ENCODE measurements around the gene IFI27L1.
A peak's percentile ranks its signal among the peaks of the same experiment; 100 is the strongest.

Gene IFI27L1

GRCh38 chr14:94128216-94128839 lies 47.2 kb downstream of the IFI27L1 start:
- Histone ChIP-seq H3K36me3 (ENCODE audit: control insufficient read depth in 2 of 2, insufficient read depth in 2 of 2, low read length in 2 of 2) (peaks cover 0 to 3% of the 10 kb centered on the region in 2 donors), H3K9ac (ENCODE audit: low read depth in 1 of 2, low read length in 2 of 2) (no peak overlapping the region), H3K4me1 (ENCODE audit: control insufficient read depth in 2 of 2, insufficient read depth in 2 of 2, low read length in 2 of 2) (peaks cover 3 to 4% of the 10 kb centered on the region in 2 donors), H3K4me3 (ENCODE audit: low read length in 2 of 2) (peak overlapping the region in 1 of 2 donors; percentile 85), H3K27ac (ENCODE audit: low read depth in 2 of 2, low read length in 2 of 2) (no peak overlapping the region), H3K9me3 (ENCODE audit: control insufficient read depth in 2 of 2, low read length in 2 of 2) (no peaks in the 10 kb centered on the region), H3K27me3 (ENCODE audit: control insufficient read depth in 2 of 2, insufficient read depth in 2 of 2, low read length in 2 of 2) (no peaks in the 10 kb centered on the region)

GRCh38 chr14:94129111-94129757 lies 48.1 kb downstream of the IFI27L1 start, which contains the start of gene IFI27L2:
IFI27L2 (minus strand) TSS chr14:94129604; CDS start chr14:94129564, 40 bp downstream.
- H3K4me1 ChIP-seq (ENCODE audit: control insufficient read depth in 2 of 2, insufficient read depth in 2 of 2, low read length in 2 of 2): peaks cover 3 to 4% of the 10 kb centered on the region in 2 donors
- H3K36me3 ChIP-seq (ENCODE audit: control insufficient read depth in 2 of 2, insufficient read depth in 2 of 2, low read length in 2 of 2): peaks cover 0 to 3% of the 10 kb centered on the region in 2 donors
- peak within 1 kb of the TSS; percentile 76 to 85 for H3K4me3 ChIP-seq (ENCODE audit: low read length in 2 of 2)
- H3K9me3 ChIP-seq (ENCODE audit: control insufficient read depth in 2 of 2, low read length in 2 of 2): no peaks in the 10 kb centered on the region
- H3K27ac ChIP-seq (ENCODE audit: low read depth in 2 of 2, low read length in 2 of 2): peak within 1 kb of the TSS; percentile 52 to 69
- peak within 1 kb of the TSS; percentile 64 to 73 for H3K9ac ChIP-seq (ENCODE audit: low read depth in 1 of 2, low read length in 2 of 2)
- no peaks in the 10 kb centered on the region for H3K27me3 ChIP-seq (ENCODE audit: control insufficient read depth in 2 of 2, insufficient read depth in 2 of 2, low read length in 2 of 2)

- peaks cover 3 to 4% of the 10 kb centered on the region in 2 donors for H3K4me1 ChIP-seq (ENCODE audit: control insufficient read depth in 2 of 2, insufficient read depth in 2 of 2, low read length in 2 of 2)
- peaks cover 0 to 3% of the 10 kb centered on the region in 2 donors for H3K36me3 ChIP-seq (ENCODE audit: control insufficient read depth in 2 of 2, insufficient read depth in 2 of 2, low read length in 2 of 2)
- H3K9ac ChIP-seq (ENCODE audit: low read depth in 1 of 2, low read length in 2 of 2): peak overlapping the region; percentile 58 to 64
- peak overlapping the region; percentile 76 to 85 for H3K4me3 ChIP-seq (ENCODE audit: low read length in 2 of 2)
- H3K27ac ChIP-seq (ENCODE audit: low read depth in 2 of 2, low read length in 2 of 2): peak overlapping the region in 1 of 2 donors; percentile 69
- no peaks in the 10 kb centered on the region for H3K27me3 ChIP-seq (ENCODE audit: control insufficient read depth in 2 of 2, insufficient read depth in 2 of 2, low read length in 2 of 2)
- H3K9me3 ChIP-seq (ENCODE audit: control insufficient read depth in 2 of 2, low read length in 2 of 2): no peaks in the 10 kb centered on the region
These were observed 48.8 kb downstream of the IFI27L1 start for GRCh38 chr14:94129758-94130414.

GRCh38 chr14:94132285-94132887 lies 51.3 kb downstream of the IFI27L1 start:
- no peak overlapping the region for H3K27ac ChIP-seq (ENCODE audit: low read depth in 2 of 2, low read length in 2 of 2)
- peaks cover 0 to 6% of the 10 kb centered on the region in 2 donors for H3K9me3 ChIP-seq (ENCODE audit: control insufficient read depth in 2 of 2, low read length in 2 of 2)
- H3K4me3 ChIP-seq (ENCODE audit: low read length in 2 of 2): no peak overlapping the region
- H3K4me1 ChIP-seq (ENCODE audit: control insufficient read depth in 2 of 2, insufficient read depth in 2 of 2, low read length in 2 of 2): peaks cover 3 to 4% of the 10 kb centered on the region in 2 donors
- H3K27me3 ChIP-seq (ENCODE audit: control insufficient read depth in 2 of 2, insufficient read depth in 2 of 2, low read length in 2 of 2): peaks cover 0 to 3% of the 10 kb centered on the region in 2 donors
- no peak overlapping the region for H3K9ac ChIP-seq (ENCODE audit: low read depth in 1 of 2, low read length in 2 of 2)
- no peaks in the 10 kb centered on the region for H3K36me3 ChIP-seq (ENCODE audit: control insufficient read depth in 2 of 2, insufficient read depth in 2 of 2, low read length in 2 of 2)

- Histone ChIP-seq H3K9me3 (ENCODE audit: control insufficient read depth in 2 of 2, low read length in 2 of 2) (peaks cover 0 to 6% of the 10 kb centered on the region in 2 donors), H3K27ac (ENCODE audit: low read depth in 2 of 2, low read length in 2 of 2) (no peak overlapping the region), H3K4me1 (ENCODE audit: control insufficient read depth in 2 of 2, insufficient read depth in 2 of 2, low read length in 2 of 2) (no peaks in the 10 kb centered on the region), H3K4me3 (ENCODE audit: low read length in 2 of 2) (no peak overlapping the region), H3K27me3 (ENCODE audit: control insufficient read depth in 2 of 2, insufficient read depth in 2 of 2, low read length in 2 of 2) (peaks cover 0 to 3% of the 10 kb centered on the region in 2 donors), H3K9ac (ENCODE audit: low read depth in 1 of 2, low read length in 2 of 2) (no peak overlapping the region), H3K36me3 (ENCODE audit: control insufficient read depth in 2 of 2, insufficient read depth in 2 of 2, low read length in 2 of 2) (no peaks in the 10 kb centered on the region)
These were observed 54.4 kb downstream of the IFI27L1 start for GRCh38 chr14:94135476-94135875.

- Histone ChIP-seq H3K27me3 (ENCODE audit: control insufficient read depth in 2 of 2, insufficient read depth in 2 of 2, low read length in 2 of 2) (peaks cover 0 to 3% of the 10 kb centered on the region in 2 donors), H3K36me3 (ENCODE audit: control insufficient read depth in 2 of 2, insufficient read depth in 2 of 2, low read length in 2 of 2) (no peaks in the 10 kb centered on the region), H3K4me3 (ENCODE audit: low read length in 2 of 2) (no peak overlapping the region), H3K9me3 (ENCODE audit: control insufficient read depth in 2 of 2, low read length in 2 of 2) (peaks cover 0 to 6% of the 10 kb centered on the region in 2 donors), H3K4me1 (ENCODE audit: control insufficient read depth in 2 of 2, insufficient read depth in 2 of 2, low read length in 2 of 2) (no peaks in the 10 kb centered on the region), H3K9ac (ENCODE audit: low read depth in 1 of 2, low read length in 2 of 2) (no peak overlapping the region), H3K27ac (ENCODE audit: low read depth in 2 of 2, low read length in 2 of 2) (no peak overlapping the region)
These were observed 55.6 kb downstream of the IFI27L1 start for GRCh38 chr14:94136575-94137331.

GRCh38 chr14:94138251-94138650 lies 57.1 kb downstream of the IFI27L1 start:
- no peak overlapping the region for H3K27ac ChIP-seq (ENCODE audit: low read depth in 2 of 2, low read length in 2 of 2)
- H3K4me1 ChIP-seq (ENCODE audit: control insufficient read depth in 2 of 2, insufficient read depth in 2 of 2, low read length in 2 of 2): no peaks in the 10 kb centered on the region
- H3K9me3 ChIP-seq (ENCODE audit: control insufficient read depth in 2 of 2, low read length in 2 of 2): peaks cover 0 to 6% of the 10 kb centered on the region in 2 donors
- no peaks in the 10 kb centered on the region for H3K36me3 ChIP-seq (ENCODE audit: control insufficient read depth in 2 of 2, insufficient read depth in 2 of 2, low read length in 2 of 2)
- no peak overlapping the region for H3K9ac ChIP-seq (ENCODE audit: low read depth in 1 of 2, low read length in 2 of 2)
- peaks cover 0 to 3% of the 10 kb centered on the region in 2 donors for H3K27me3 ChIP-seq (ENCODE audit: control insufficient read depth in 2 of 2, insufficient read depth in 2 of 2, low read length in 2 of 2)
- no peak overlapping the region for H3K4me3 ChIP-seq (ENCODE audit: low read length in 2 of 2)

- Histone ChIP-seq H3K36me3 (ENCODE audit: control insufficient read depth in 2 of 2, insufficient read depth in 2 of 2, low read length in 2 of 2) (no peaks in the 10 kb centered on the region), H3K9ac (ENCODE audit: low read depth in 1 of 2, low read length in 2 of 2) (no peak overlapping the region), H3K27me3 (ENCODE audit: control insufficient read depth in 2 of 2, insufficient read depth in 2 of 2, low read length in 2 of 2) (peaks cover 0 to 3% of the 10 kb centered on the region in 2 donors), H3K4me1 (ENCODE audit: control insufficient read depth in 2 of 2, insufficient read depth in 2 of 2, low read length in 2 of 2) (no peaks in the 10 kb centered on the region), H3K9me3 (ENCODE audit: control insufficient read depth in 2 of 2, low read length in 2 of 2) (peaks cover 0 to 6% of the 10 kb centered on the region in 2 donors), H3K4me3 (ENCODE audit: low read length in 2 of 2) (no peak overlapping the region), H3K27ac (ENCODE audit: low read depth in 2 of 2, low read length in 2 of 2) (no peak overlapping the region)
These were observed 57.9 kb downstream of the IFI27L1 start for GRCh38 chr14:94139006-94139405.

- Histone ChIP-seq H3K4me1 (ENCODE audit: control insufficient read depth in 2 of 2, insufficient read depth in 2 of 2, low read length in 2 of 2) (no peaks in the 10 kb centered on the region), H3K9ac (ENCODE audit: low read depth in 1 of 2, low read length in 2 of 2) (no peak overlapping the region), H3K27ac (ENCODE audit: low read depth in 2 of 2, low read length in 2 of 2) (no peak overlapping the region), H3K4me3 (ENCODE audit: low read length in 2 of 2) (no peak overlapping the region), H3K27me3 (ENCODE audit: control insufficient read depth in 2 of 2, insufficient read depth in 2 of 2, low read length in 2 of 2) (peaks cover 0 to 3% of the 10 kb centered on the region in 2 donors), H3K9me3 (ENCODE audit: control insufficient read depth in 2 of 2, low read length in 2 of 2) (peaks cover 0 to 6% of the 10 kb centered on the region in 2 donors), H3K36me3 (ENCODE audit: control insufficient read depth in 2 of 2, insufficient read depth in 2 of 2, low read length in 2 of 2) (no peaks in the 10 kb centered on the region)
These were observed 58.3 kb downstream of the IFI27L1 start for GRCh38 chr14:94139421-94139820.

Data from mucosa of rectum (tissue), 2 donors.